HL-60 (cell line): ENCODE results near the gene SLIT1.

Experiments
- DNase-seq, 2 experiments: peaks; one replicate each; pipeline ENCODE4 v3.0.0-alpha.2; 2010 to 2020; ENCODE audit warnings: low read depth in 1 of 2, low spot score in 1 of 2
- H3K27ac ChIP-seq: fragments of 250-450 bp; sonication (Bioruptor Pico); replicated peaks from 2 replicates; pipeline ENCODE4 v1.5.1; 2020; ENCODE audit warnings: mild to moderate bottlenecking, moderate library complexity
- H3K27me3 ChIP-seq: fragments of 250-450 bp; sonication (Bioruptor Pico); 2 replicates; pipeline ENCODE4 v1.5.1; 2021; ENCODE audit warnings: mild to moderate bottlenecking, moderate library complexity; ENCODE audit not compliant: insufficient read depth, poor library complexity, severe bottlenecking
- H3K4me3 ChIP-seq: replicated peaks from 2 replicates; pipeline ENCODE4 v1.5.1; 2011; ENCODE audit warnings: mild to moderate bottlenecking, control low read depth, low read length; ENCODE audit not compliant: insufficient read depth
- CTCF ChIP-seq: IDR thresholded peaks from one replicate; pipeline ENCODE4 v1.5.1; 2011; ENCODE audit warnings: low read length, control low read depth, inconsistent platforms; ENCODE audit not compliant: insufficient read depth
- GABPA ChIP-seq: IDR thresholded peaks from 2 replicates; pipeline ENCODE4 v1.6.1; 2012; ENCODE audit warnings: low read depth
- POLR2AphosphoS5 ChIP-seq: IDR thresholded peaks from 2 replicates; pipeline ENCODE4 v1.6.1; 2012; ENCODE audit warnings: low read depth
- REST ChIP-seq: IDR thresholded peaks from 2 replicates; pipeline ENCODE4 v1.6.1; 2012; ENCODE audit warnings: low read depth; ENCODE audit not compliant: insufficient replicate concordance
- SPI1 ChIP-seq: IDR thresholded peaks from 2 replicates; pipeline ENCODE4 v1.6.1; 2012; ENCODE audit warnings: low read depth, mild to moderate bottlenecking, borderline replicate concordance

The SLIT1 gene

GRCh38 chr10:97032624-97033023, 153.1 kb downstream of the SLIT1 start:
- no peak for DNase-seq
- peaks cover 12% of the 10 kb centered on the region for H3K27me3 ChIP-seq
- no peak overlapping the region for H3K4me3 ChIP-seq
- H3K27ac ChIP-seq: no peak overlapping the region
- TF ChIP-seq GABPA (no peak), REST (no peak), SPI1 (no peak), CTCF (no peak), POLR2AphosphoS5 (no peak)

DNA sequence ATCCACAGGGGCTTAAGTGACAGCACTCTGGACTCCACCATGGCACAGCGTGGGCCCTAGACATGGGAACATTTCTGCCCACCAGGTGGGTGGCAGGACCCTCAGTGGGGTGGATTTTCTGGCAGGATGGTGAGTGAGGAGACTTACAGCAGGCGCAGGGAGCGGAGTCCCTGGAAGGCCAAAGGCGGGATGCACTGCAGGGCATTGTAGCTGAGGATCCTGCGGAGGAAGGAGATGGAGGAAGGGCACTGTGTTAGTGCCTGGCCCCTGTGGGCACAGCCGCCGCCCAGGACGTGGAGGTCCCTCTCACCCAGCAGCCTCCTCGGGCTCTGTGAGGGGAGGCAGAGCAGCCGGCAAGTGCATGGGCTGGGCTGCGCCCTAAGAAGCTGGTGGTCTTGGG, 154.3 kb downstream of the SLIT1 start:
- H3K4me3 ChIP-seq: no peak overlapping the region
- no peak for DNase-seq
- no peak for TF ChIP-seq CTCF
- no peak for TF ChIP-seq POLR2AphosphoS5
- no peak for TF ChIP-seq GABPA
- no peak for TF ChIP-seq REST
- no peak for TF ChIP-seq SPI1
- no peak overlapping the region for H3K27ac ChIP-seq
- peaks cover 10% of the 10 kb centered on the region for H3K27me3 ChIP-seq

DNA sequence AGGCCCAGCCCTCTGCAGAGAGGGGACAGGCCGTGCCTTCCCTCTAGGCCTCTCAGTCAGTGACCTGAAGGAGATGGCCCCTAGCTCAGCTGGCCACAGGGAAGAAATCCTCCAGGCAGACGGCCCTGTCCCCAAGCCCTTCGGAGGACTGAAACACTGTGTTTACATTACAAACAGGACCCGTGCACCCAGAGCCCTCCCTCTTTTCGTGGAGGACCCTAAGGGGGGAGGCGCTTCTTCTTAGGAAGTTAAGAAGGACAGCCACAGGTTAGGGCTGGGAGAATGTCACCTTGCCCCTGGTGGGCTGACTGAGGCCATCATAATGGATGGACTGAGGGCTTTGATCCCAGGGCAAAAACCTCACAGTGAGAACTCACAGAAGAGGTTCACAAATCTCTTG, 154.9 kb downstream of the SLIT1 start:
- DNase-seq: no peak
- Histone ChIP-seq H3K27me3 (peaks cover 9% of the 10 kb centered on the region), H3K27ac (no peak overlapping the region), H3K4me3 (no peak overlapping the region)
- TF ChIP-seq REST: no peak
- no peak for TF ChIP-seq POLR2AphosphoS5
- TF ChIP-seq SPI1: no peak
- TF ChIP-seq GABPA: no peak
- TF ChIP-seq CTCF: no peak
